GM23338 (cell line): ENCODE data around the gene CCDC61. TPM values are rescaled to one million over a fixed set of nuclear protein-coding genes. Genes with fewer than 3 reads are reported as not detected.

Experiments
- CREB1 ChIP-seq: fragments of 250-450 bp; sonication (Bioruptor Pico); IDR thresholded peaks from 2 replicates; pipeline ENCODE4 v1.5.0; 2020; ENCODE audit warnings: low read depth, mild to moderate bottlenecking, moderate library complexity
- NANOG ChIP-seq: IDR thresholded peaks from 2 replicates; pipeline ENCODE4 v1.6.1; 2016; ENCODE audit warnings: antibody characterized with exemption, borderline replicate concordance
- STAT1 ChIP-seq: IDR thresholded peaks from one replicate; pipeline ENCODE4 v1.6.1; 2016; ENCODE audit warnings: antibody characterized with exemption; ENCODE audit not compliant: unreplicated experiment
- ZNF114 ChIP-seq: fragments of 250-450 bp; sonication (Bioruptor Pico); IDR thresholded peaks from 2 replicates; pipeline ENCODE4 v1.5.0; 2020; ENCODE audit warnings: mild to moderate bottlenecking, moderate library complexity
- microRNA counts: library from miRNA; unstranded; fragments of <30 nt; microRNA quantifications from one replicate; lab custom pipeline; 2017
- microRNA-seq: library from miRNA; unstranded; fragments of <30 nt; microRNA quantifications from one replicate; pipeline ENCODE4, GENCODE V29; 2017
- polyA plus RNA-seq: library from polyadenylated mRNA; unstranded; fragments of >200 nt; fragmentation: Nextera tagmentation; extraction: Ambion mirVana; gene quantifications from 2 replicates; pipeline ENCODE4 v1.2.1, GENCODE V29; 2016
- small RNA-seq: library from RNA; depleted of rRNA; stranded (forward); fragments of <200 nt; gene quantifications from one replicate; pipeline ENCODE3, GENCODE V24; 2014; ENCODE audit warnings: low replicate concordance
- total RNA-seq: library from RNA; depleted of rRNA; stranded (reverse); fragments of >200 nt; shearing (Covaris generic); gene quantifications from 2 replicates; pipeline ENCODE4 v1.2.3, GENCODE V29; 2014; rRNA removed
- TF ChIP-seq, protein P1 (sequence below): fragments of 250-450 bp; sonication (Bioruptor Pico); IDR thresholded peaks from 2 replicates; pipeline ENCODE4 v1.5.0; 2020; ENCODE audit warnings: mild to moderate bottlenecking, moderate library complexity
- TF ChIP-seq, protein P2 (sequence below): IDR thresholded peaks from 2 replicates; pipeline ENCODE4 v1.6.1; 2016; ENCODE audit warnings: antibody characterized with exemption

CCDC61 gene
- total and polyA plus RNA-seq, 2 experiments from 2014 or later: 9.8 to 22.4 TPM

DNA sequence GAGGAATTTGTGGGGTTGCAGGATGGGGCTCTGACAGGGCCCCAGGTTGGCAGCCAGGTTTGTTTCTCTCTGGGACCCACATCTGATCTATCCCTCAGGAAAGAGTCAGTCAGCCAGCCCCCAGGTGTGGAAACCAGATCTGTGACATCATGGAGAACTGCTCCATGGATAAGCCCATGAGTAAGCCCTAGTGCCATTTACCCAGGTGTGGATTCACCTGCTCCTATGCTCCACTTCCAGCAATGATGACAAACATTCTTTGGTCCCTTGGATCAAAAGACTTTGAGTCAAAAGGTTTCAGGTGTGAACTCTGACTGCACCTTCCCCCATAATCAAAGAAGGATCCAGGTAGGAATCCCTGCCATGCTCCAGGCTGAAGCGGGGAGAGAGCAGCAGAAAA lies 72.4 kb downstream of the CCDC61 start (continued):
- TF ChIP-seq, protein P1, sequence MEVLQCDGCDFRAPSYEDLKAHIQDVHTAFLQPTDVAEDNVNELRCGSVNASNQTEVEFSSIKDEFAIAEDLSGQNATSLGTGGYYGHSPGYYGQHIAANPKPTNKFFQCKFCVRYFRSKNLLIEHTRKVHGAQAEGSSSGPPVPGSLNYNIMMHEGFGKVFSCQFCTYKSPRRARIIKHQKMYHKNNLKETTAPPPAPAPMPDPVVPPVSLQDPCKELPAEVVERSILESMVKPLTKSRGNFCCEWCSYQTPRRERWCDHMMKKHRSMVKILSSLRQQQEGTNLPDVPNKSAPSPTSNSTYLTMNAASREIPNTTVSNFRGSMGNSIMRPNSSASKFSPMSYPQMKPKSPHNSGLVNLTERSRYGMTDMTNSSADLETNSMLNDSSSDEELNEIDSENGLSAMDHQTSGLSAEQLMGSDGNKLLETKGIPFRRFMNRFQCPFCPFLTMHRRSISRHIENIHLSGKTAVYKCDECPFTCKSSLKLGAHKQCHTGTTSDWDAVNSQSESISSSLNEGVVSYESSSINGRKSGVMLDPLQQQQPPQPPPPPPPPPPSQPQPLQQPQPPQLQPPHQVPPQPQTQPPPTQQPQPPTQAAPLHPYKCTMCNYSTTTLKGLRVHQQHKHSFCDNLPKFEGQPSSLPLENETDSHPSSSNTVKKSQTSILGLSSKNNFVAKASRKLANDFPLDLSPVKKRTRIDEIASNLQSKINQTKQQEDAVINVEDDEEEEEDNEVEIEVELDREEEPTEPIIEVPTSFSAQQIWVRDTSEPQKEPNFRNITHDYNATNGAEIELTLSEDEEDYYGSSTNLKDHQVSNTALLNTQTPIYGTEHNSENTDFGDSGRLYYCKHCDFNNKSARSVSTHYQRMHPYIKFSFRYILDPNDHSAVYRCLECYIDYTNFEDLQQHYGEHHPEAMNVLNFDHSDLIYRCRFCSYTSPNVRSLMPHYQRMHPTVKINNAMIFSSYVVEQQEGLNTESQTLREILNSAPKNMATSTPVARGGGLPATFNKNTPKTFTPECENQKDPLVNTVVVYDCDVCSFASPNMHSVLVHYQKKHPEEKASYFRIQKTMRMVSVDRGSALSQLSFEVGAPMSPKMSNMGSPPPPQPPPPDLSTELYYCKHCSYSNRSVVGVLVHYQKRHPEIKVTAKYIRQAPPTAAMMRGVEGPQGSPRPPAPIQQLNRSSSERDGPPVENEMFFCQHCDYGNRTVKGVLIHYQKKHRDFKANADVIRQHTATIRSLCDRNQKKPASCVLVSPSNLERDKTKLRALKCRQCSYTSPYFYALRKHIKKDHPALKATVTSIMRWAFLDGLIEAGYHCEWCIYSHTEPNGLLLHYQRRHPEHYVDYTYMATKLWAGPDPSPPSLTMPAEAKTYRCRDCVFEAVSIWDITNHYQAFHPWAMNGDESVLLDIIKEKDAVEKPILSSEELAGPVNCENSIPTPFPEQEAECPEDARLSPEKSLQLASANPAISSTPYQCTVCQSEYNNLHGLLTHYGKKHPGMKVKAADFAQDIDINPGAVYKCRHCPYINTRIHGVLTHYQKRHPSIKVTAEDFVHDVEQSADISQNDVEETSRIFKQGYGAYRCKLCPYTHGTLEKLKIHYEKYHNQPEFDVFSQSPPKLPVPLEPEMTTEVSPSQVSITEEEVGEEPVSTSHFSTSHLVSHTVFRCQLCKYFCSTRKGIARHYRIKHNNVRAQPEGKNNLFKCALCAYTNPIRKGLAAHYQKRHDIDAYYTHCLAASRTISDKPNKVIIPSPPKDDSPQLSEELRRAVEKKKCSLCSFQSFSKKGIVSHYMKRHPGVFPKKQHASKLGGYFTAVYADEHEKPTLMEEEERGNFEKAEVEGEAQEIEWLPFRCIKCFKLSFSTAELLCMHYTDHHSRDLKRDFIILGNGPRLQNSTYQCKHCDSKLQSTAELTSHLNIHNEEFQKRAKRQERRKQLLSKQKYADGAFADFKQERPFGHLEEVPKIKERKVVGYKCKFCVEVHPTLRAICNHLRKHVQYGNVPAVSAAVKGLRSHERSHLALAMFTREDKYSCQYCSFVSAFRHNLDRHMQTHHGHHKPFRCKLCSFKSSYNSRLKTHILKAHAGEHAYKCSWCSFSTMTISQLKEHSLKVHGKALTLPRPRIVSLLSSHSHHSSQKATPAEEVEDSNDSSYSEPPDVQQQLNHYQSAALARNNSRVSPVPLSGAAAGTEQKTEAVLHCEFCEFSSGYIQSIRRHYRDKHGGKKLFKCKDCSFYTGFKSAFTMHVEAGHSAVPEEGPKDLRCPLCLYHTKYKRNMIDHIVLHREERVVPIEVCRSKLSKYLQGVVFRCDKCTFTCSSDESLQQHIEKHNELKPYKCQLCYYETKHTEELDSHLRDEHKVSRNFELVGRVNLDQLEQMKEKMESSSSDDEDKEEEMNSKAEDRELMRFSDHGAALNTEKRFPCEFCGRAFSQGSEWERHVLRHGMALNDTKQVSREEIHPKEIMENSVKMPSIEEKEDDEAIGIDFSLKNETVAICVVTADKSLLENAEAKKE (CRISPR knock-in tag): no peak
- TF ChIP-seq NANOG (no peak), CREB1 (CRISPR knock-in tag) (no peak), ZNF114 (no peak), STAT1 (no peak)
- TF ChIP-seq, protein P2, sequence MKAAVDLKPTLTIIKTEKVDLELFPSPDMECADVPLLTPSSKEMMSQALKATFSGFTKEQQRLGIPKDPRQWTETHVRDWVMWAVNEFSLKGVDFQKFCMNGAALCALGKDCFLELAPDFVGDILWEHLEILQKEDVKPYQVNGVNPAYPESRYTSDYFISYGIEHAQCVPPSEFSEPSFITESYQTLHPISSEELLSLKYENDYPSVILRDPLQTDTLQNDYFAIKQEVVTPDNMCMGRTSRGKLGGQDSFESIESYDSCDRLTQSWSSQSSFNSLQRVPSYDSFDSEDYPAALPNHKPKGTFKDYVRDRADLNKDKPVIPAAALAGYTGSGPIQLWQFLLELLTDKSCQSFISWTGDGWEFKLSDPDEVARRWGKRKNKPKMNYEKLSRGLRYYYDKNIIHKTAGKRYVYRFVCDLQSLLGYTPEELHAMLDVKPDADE: no peak

MicroRNAs encoded within 50 kb of the gene (microRNA counts, 767-probe panel; counts per million panel counts)
- microRNA hsa-miR-769-3p (lab: Ali Mortazavi, UCI): not detected
- not detected for microRNA hsa-miR-769-5p (lab: Ali Mortazavi, UCI)

Small RNA genes within 50 kb of the gene (microRNA-seq; reads per million reads assigned to microRNA genes)
- 102 reads per million, percentile 65 among the genes with 10 or more reads in this experiment for gene MIR769

Small RNA genes within 50 kb of the gene (small RNA-seq; reads per million reads assigned to genes)
- gene MIR769: 64.3 reads per million, percentile 99 among the genes with 10 or more reads in this experiment

Other genes starting within 250 kb of the CCDC61 start
- 16.1 and 22.6 TPM in 2 replicates for gene SIX5, start 226.2 kb upstream of the CCDC61 start, total RNA-seq
- gene SIX5, start 226.2 kb upstream of the CCDC61 start, polyA plus RNA-seq: 10.1 and 12.4 TPM in 2 replicates
- 18.9 and 24.0 TPM in 2 replicates for gene DMPK, start 213.0 kb upstream of the CCDC61 start, total RNA-seq
- 9.2 and 9.8 TPM in 2 replicates for gene DMPK, start 213.0 kb upstream of the CCDC61 start, polyA plus RNA-seq
- 33.1 and 45.6 TPM in 2 replicates for gene DMWD, start 202.6 kb upstream of the CCDC61 start, total RNA-seq
- 11.8 and 12.1 TPM in 2 replicates for gene DMWD, start 202.6 kb upstream of the CCDC61 start, polyA plus RNA-seq
- 0.21 and 0.23 TPM in 2 replicates for gene RSPH6A, start 180.2 kb upstream of the CCDC61 start, total RNA-seq
- 0.11 TPM in 1 of 2 replicates, not detected in the other for gene RSPH6A, start 180.2 kb upstream of the CCDC61 start, polyA plus RNA-seq
- 64.0 and 82.1 TPM in 2 replicates for gene SYMPK, start 132.3 kb upstream of the CCDC61 start, total RNA-seq
- gene SYMPK, start 132.3 kb upstream of the CCDC61 start, polyA plus RNA-seq: 33.9 and 36.8 TPM in 2 replicates
- 15.1 and 17.5 TPM in 2 replicates for gene FOXA3, start 131.1 kb upstream of the CCDC61 start, total RNA-seq
- gene FOXA3, start 131.1 kb upstream of the CCDC61 start, polyA plus RNA-seq: 11.1 and 11.7 TPM in 2 replicates
- gene IRF2BP1, start 109.3 kb upstream of the CCDC61 start, total RNA-seq: 36.0 and 41.6 TPM in 2 replicates
- 9.7 and 10.4 TPM in 2 replicates for gene IRF2BP1, start 109.3 kb upstream of the CCDC61 start, polyA plus RNA-seq
- 6.9 and 7.9 TPM in 2 replicates for gene MYPOP, start 92.9 kb upstream of the CCDC61 start, total RNA-seq
- 2.7 and 3.0 TPM in 2 replicates for gene MYPOP, start 92.9 kb upstream of the CCDC61 start, polyA plus RNA-seq
- gene NANOS2, start 80.7 kb upstream of the CCDC61 start, total RNA-seq: 0.14 TPM in 1 of 2 replicates, not detected in the other
- 0.11 TPM in 1 of 2 replicates, not detected in the other for gene NANOS2, start 80.7 kb upstream of the CCDC61 start, polyA plus RNA-seq
- gene NOVA2, start 21.6 kb upstream of the CCDC61 start, total RNA-seq: 13.7 and 14.9 TPM in 2 replicates
- gene NOVA2, start 21.6 kb upstream of the CCDC61 start, polyA plus RNA-seq: 5.1 and 5.3 TPM in 2 replicates
- not detected in 2 replicates for gene PGLYRP1, start 27.6 kb downstream of the CCDC61 start, total RNA-seq
- 0.33 TPM in 1 of 2 replicates, not detected in the other for gene PGLYRP1, start 27.6 kb downstream of the CCDC61 start, polyA plus RNA-seq
- 0.87 and 1.0 TPM in 2 replicates for gene IGFL4, start 45.5 kb downstream of the CCDC61 start, total RNA-seq
- 0.06 and 0.23 TPM in 2 replicates for gene IGFL4, start 45.5 kb downstream of the CCDC61 start, polyA plus RNA-seq
- gene IGFL3, start 129.2 kb downstream of the CCDC61 start, total RNA-seq: not detected in 2 replicates
- not detected in 2 replicates for gene IGFL3, start 129.2 kb downstream of the CCDC61 start, polyA plus RNA-seq
- gene IGFL2, start 152.8 kb downstream of the CCDC61 start, total RNA-seq: not detected in 2 replicates
- not detected in 2 replicates for gene IGFL2, start 152.8 kb downstream of the CCDC61 start, polyA plus RNA-seq
- not detected in 2 replicates for gene IGFL1, start 234.3 kb downstream of the CCDC61 start, total RNA-seq
- gene IGFL1, start 234.3 kb downstream of the CCDC61 start, polyA plus RNA-seq: not detected in 2 replicates